ENCODE measurements around the gene FOSB. TPM values are rescaled to one million over a fixed set of nuclear protein-coding genes. Genes with fewer than 3 reads are reported as not detected.
A peak's percentile ranks its signal among the peaks of the same experiment; 100 is the strongest.
"Not testable (repeated sequence)": the region's sequence is repeated elsewhere in the genome, so short reads cannot be mapped to it uniquely, and the experiment has no call there.

FOSB gene
- total and polyA plus RNA-seq, 2 donors from 2014 or later = 0.73 to 0.98 TPM

DNA sequence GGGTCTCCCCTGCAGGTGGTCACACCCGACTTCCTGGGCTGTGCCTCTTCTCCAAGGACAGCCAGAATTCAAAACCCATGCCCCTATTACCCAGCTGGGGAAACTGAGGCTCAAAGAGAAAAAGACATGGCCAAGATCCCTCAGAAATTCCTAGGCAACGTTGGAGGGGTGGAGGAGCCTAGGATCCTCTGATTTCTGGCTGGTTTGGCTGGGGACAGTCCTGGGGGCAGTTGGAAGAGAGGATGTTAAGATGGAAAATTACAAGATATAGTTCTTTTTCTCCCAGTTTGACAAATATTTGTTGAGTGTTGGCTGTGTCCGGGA lies 41.9 kb downstream of the FOSB start:
- intact Hi-C loops (cut with DNase I) = no loop called here
- peak overlapping the region; percentile 76 to 87 for H3K27ac ChIP-seq (ENCODE audit: low read depth in 2 of 2, low read length in 2 of 2)
- H3K9me3 ChIP-seq (ENCODE audit: control insufficient read depth in 2 of 3, insufficient read depth in 1 of 3, low read length in 3 of 3) = no peaks in the 10 kb centered on the region
- no peaks in the 10 kb centered on the region for H3K36me3 ChIP-seq (ENCODE audit: control insufficient read depth in 2 of 3, insufficient read depth in 3 of 3, low read length in 3 of 3)
- peaks cover 0 to 18% (median 10%) of the 10 kb centered on the region in 3 donors for H3K4me1 ChIP-seq (ENCODE audit: control insufficient read depth in 2 of 3, insufficient read depth in 2 of 3, low read depth in 1 of 3, low read length in 3 of 3)
- H3K4me3 ChIP-seq (ENCODE audit: low read length in 3 of 3) = peak overlapping the region in 1 of 3 donors; percentile 88
- H3K9ac ChIP-seq (ENCODE audit: low read length in 3 of 3) = peak overlapping the region in 2 of 3 donors; percentile 4 to 51
- FAIRE-seq (no peak), DNase-seq (no peak)
- H3K27me3 ChIP-seq (ENCODE audit: control insufficient read depth, insufficient read depth, low read length) = no peaks in the 10 kb centered on the region
- TF ChIP-seq, protein P1, sequence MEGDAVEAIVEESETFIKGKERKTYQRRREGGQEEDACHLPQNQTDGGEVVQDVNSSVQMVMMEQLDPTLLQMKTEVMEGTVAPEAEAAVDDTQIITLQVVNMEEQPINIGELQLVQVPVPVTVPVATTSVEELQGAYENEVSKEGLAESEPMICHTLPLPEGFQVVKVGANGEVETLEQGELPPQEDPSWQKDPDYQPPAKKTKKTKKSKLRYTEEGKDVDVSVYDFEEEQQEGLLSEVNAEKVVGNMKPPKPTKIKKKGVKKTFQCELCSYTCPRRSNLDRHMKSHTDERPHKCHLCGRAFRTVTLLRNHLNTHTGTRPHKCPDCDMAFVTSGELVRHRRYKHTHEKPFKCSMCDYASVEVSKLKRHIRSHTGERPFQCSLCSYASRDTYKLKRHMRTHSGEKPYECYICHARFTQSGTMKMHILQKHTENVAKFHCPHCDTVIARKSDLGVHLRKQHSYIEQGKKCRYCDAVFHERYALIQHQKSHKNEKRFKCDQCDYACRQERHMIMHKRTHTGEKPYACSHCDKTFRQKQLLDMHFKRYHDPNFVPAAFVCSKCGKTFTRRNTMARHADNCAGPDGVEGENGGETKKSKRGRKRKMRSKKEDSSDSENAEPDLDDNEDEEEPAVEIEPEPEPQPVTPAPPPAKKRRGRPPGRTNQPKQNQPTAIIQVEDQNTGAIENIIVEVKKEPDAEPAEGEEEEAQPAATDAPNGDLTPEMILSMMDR (IDR thresholded peaks at IDR 0.05; ENCODE audit: borderline replicate concordance, extremely low read depth, insufficient read depth) = no peak

DNA sequence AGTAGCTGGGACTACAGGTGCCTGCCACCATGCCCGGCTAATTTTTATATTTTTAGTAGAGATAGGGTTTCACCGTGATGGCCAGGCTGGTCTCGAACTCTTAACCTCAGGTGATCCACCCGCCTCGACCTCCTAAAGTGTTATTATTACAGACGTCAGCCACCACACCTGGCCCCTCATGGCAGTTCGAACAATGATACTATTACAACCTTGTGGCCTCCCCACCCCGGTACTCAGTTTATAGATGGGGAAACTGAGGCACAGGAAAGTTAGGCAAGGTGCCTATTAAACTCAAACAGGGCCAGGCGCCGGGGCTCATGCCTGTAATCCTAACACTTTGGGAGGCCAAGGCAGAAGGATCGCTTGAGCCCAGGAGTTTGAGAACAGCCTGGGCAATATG lies 42.6 kb downstream of the FOSB start:
- H3K36me3 ChIP-seq (ENCODE audit: control insufficient read depth in 2 of 3, insufficient read depth in 3 of 3, low read length in 3 of 3); H3K27ac ChIP-seq (ENCODE audit: low read depth in 2 of 2, low read length in 2 of 2); DNase-seq; FAIRE-seq; intact Hi-C loops (cut with DNase I); H3K9ac ChIP-seq (ENCODE audit: low read length in 3 of 3); H3K9me3 ChIP-seq (ENCODE audit: control insufficient read depth in 2 of 3, insufficient read depth in 1 of 3, low read length in 3 of 3); H3K27me3 ChIP-seq (ENCODE audit: control insufficient read depth, insufficient read depth, low read length); H3K4me3 ChIP-seq (ENCODE audit: low read length in 3 of 3): not testable (repeated sequence)
- peaks cover 0 to 21% (median 16%) of the 10 kb centered on the region in 3 donors for H3K4me1 ChIP-seq (ENCODE audit: control insufficient read depth in 2 of 3, insufficient read depth in 2 of 3, low read depth in 1 of 3, low read length in 3 of 3)

DNA sequence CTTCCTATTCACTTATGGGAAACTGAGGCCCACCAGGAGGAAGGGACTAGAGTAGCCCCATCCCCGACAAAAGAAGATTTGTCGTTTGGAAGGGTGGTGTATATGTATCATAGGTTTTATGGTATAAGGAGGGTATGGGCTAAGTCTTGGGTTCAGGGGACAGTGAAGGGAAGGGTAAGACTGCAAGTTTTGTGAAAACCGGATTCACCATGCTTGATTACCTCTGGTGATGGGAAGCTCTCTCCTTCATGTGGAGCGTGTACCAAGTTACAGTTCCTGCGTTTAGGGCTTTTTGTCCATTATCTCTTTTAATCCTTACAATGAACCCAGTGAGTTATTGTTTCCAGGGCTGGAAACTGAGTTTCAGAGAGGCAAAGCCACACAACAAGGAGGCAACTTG lies 43.3 kb downstream of the FOSB start:
- Histone ChIP-seq H3K27ac (ENCODE audit: low read depth in 2 of 2, low read length in 2 of 2) (no peak overlapping the region), H3K9ac (ENCODE audit: low read length in 3 of 3) (no peak overlapping the region), H3K4me3 (ENCODE audit: low read length in 3 of 3) (no peak overlapping the region), H3K27me3 (ENCODE audit: control insufficient read depth, insufficient read depth, low read length) (no peaks in the 10 kb centered on the region), H3K36me3 (ENCODE audit: control insufficient read depth in 2 of 3, insufficient read depth in 3 of 3, low read length in 3 of 3) (no peaks in the 10 kb centered on the region), H3K4me1 (ENCODE audit: control insufficient read depth in 2 of 3, insufficient read depth in 2 of 3, low read depth in 1 of 3, low read length in 3 of 3) (peaks cover 0 to 20% (median 16%) of the 10 kb centered on the region in 3 donors), H3K9me3 (ENCODE audit: control insufficient read depth in 2 of 3, insufficient read depth in 1 of 3, low read length in 3 of 3) (no peaks in the 10 kb centered on the region)
- TF ChIP-seq, protein P1 (IDR thresholded peaks at IDR 0.05; ENCODE audit: borderline replicate concordance, extremely low read depth, insufficient read depth) = no peak
- no peak for FAIRE-seq
- intact Hi-C loops (cut with DNase I) = no loop called here
- DNase-seq = no peak

DNA sequence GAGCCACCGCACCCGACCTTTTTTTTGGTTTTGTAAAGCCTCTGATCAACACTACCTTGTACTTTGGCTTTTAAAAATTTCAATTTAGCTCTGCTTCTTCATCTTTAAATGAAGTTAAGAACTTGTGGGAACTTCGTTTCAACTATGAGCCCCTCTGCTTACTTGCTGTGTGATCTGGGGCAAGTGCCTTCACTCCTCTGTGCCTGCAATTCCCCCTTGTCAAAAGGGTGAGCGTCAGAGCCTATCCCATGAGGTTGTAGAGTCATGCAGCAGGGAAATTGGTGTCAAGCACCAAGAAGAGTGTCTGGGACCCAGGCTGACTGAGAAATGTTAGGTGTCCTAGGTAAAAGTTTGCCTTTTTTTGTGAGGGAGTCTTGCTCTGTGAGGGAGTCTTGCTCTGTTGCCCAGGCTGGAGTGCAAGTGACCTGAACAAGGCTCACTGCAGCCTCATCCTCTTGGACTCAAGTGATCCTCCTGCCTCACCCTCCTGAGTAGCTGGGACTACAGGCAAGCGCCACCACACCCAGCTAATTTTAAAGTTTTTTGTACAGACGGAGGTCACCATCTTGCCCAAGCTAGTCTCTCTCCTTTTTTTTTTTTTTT lies 45.2 kb downstream of the FOSB start:
- H3K9me3 ChIP-seq (ENCODE audit: control insufficient read depth in 2 of 3, insufficient read depth in 1 of 3, low read length in 3 of 3) = no peaks in the 10 kb centered on the region
- peaks cover 0 to 20% (median 16%) of the 10 kb centered on the region in 3 donors for H3K4me1 ChIP-seq (ENCODE audit: control insufficient read depth in 2 of 3, insufficient read depth in 2 of 3, low read depth in 1 of 3, low read length in 3 of 3)
- H3K36me3 ChIP-seq (ENCODE audit: control insufficient read depth in 2 of 3, insufficient read depth in 3 of 3, low read length in 3 of 3) = no peaks in the 10 kb centered on the region
- no peak overlapping the region for H3K4me3 ChIP-seq (ENCODE audit: low read length in 3 of 3)
- H3K27me3 ChIP-seq (ENCODE audit: control insufficient read depth, insufficient read depth, low read length) = no peaks in the 10 kb centered on the region
- DNase-seq = no peak
- TF ChIP-seq, protein P1 (IDR thresholded peaks at IDR 0.05; ENCODE audit: borderline replicate concordance, extremely low read depth, insufficient read depth) = no peak
- no peak overlapping the region for H3K9ac ChIP-seq (ENCODE audit: low read length in 3 of 3)
- intact Hi-C loops (cut with DNase I) = no loop called here
- no peak overlapping the region for H3K27ac ChIP-seq (ENCODE audit: low read depth in 2 of 2, low read length in 2 of 2)
- FAIRE-seq = no peak

Measured in kidney (tissue), 14 donors.